Stimulated activated naive B cell treated with anti-CD40 and anti-IgM and Interleukin-4, amounts not matched to agents 10 μg/mL and 1 μg/mL and 100 μg/mL, for 72 hours (primary cell): ENCODE results near the gene SYNE2.
A peak's percentile ranks its signal among the peaks of the same experiment; 100 is the strongest.

ENCODE experiments used
- ATAC-seq, 2 donors: fragments of 150-1000 bp; cut with Tn5 transposase; replicated peaks; 2 replicates each; pipeline ENCODE4 v1.10.0; 2021; ENCODE audit warnings: moderate library complexity in 1 of 2
- DNase-seq: peaks from one replicate; pipeline ENCODE4 v3.0.0; 2021
- H3K27ac Mint-ChIP-seq: one replicate; pipeline ENCODE4 v1.8.0; 2022; ENCODE audit warnings: mild to moderate bottlenecking, mixed read lengths
- H3K27me3 Mint-ChIP-seq, 2 donors: one replicate each; pipeline ENCODE4 v1.8.0; 2022; ENCODE audit warnings: mixed read lengths in 2 of 2
- H3K36me3 Mint-ChIP-seq, 2 donors: one replicate each; pipeline ENCODE4 v1.8.0; 2022; ENCODE audit warnings: mixed read lengths in 2 of 2, mild to moderate bottlenecking in 1 of 2
- H3K4me1 Mint-ChIP-seq, 2 donors: one replicate each; pipeline ENCODE4 v1.8.0; 2022; ENCODE audit warnings: mixed read lengths in 2 of 2, mild to moderate bottlenecking in 1 of 2
- H3K4me3 Mint-ChIP-seq, 2 donors: one replicate each; pipeline ENCODE4 v1.8.0; 2022; ENCODE audit warnings: mild to moderate bottlenecking in 2 of 2, mixed read lengths in 2 of 2, moderate library complexity in 1 of 2
- H3K9me3 Mint-ChIP-seq, 2 donors: one replicate each; pipeline ENCODE4 v1.8.0; 2022; ENCODE audit warnings: mixed read lengths in 2 of 2, mild to moderate bottlenecking in 1 of 2

The SYNE2 gene

DNA sequence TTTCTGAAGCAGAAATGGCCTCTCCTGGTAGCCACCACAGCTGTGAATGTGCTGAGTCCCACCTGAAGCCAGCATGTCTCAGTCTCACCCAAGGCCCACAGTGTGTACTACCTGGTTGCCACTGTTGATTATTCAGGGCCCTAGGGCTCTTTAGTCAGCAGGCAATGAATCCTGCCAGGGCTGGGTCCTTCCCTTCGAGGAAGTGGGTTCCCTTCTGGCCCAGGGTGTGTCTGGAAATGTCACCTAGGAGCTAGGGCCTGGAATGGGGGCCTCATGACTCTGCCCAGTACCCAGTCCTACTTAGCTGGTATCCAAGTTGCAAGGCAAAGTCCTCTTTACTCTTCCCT, 207.4 kb downstream of the SYNE2 start:
- Mint-ChIP-seq H3K27me3 (no peaks in the 10 kb centered on the region), H3K4me3 (no peak overlapping the region), H3K27ac (no peak overlapping the region), H3K9me3 (no peaks in the 10 kb centered on the region), H3K4me1 (no peaks in the 10 kb centered on the region), H3K36me3 (peaks cover 4 to 5% of the 10 kb centered on the region in 2 donors)
- DNase-seq (no peak), ATAC-seq (no peak)

GRCh38 chr14:64060648-64061096, 207.9 kb downstream of the SYNE2 start:
- peak; percentile 62 to 71 for ATAC-seq
- no peak overlapping the region for H3K4me3 Mint-ChIP-seq
- H3K27me3 Mint-ChIP-seq: no peaks in the 10 kb centered on the region
- H3K4me1 Mint-ChIP-seq: no peaks in the 10 kb centered on the region
- H3K9me3 Mint-ChIP-seq: no peaks in the 10 kb centered on the region
- DNase-seq: no peak
- peaks cover 4 to 5% of the 10 kb centered on the region in 2 donors for H3K36me3 Mint-ChIP-seq
- H3K27ac Mint-ChIP-seq: no peak overlapping the region

DNA sequence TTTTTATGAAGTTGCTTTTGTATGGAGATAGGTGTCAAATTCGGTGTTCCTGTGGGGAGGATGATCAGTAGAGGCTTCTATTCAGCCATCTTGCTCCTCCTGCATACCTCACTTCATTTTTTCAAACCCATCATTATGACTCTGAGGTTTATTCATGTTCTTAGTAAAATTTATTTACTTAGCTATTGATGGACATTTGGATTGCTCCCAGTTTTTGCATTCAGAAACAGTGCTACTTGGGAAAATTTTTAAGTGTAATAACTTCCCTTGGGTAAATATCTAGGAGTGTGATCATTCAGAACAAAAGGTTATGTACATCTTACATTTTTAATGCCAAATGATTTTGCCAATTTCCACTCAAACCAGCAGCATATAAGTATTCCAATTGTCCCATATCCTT, 208.3 kb downstream of the SYNE2 start:
- no peak overlapping the region for H3K4me3 Mint-ChIP-seq
- no peak overlapping the region for H3K27ac Mint-ChIP-seq
- peaks cover 4 to 5% of the 10 kb centered on the region in 2 donors for H3K36me3 Mint-ChIP-seq
- H3K9me3 Mint-ChIP-seq: no peaks in the 10 kb centered on the region
- no peak for DNase-seq
- no peaks in the 10 kb centered on the region for H3K27me3 Mint-ChIP-seq
- no peak for ATAC-seq
- no peaks in the 10 kb centered on the region for H3K4me1 Mint-ChIP-seq

GRCh38 chr14:64061706-64062105, 208.9 kb downstream of the SYNE2 start:
- Mint-ChIP-seq H3K4me1 (no peaks in the 10 kb centered on the region), H3K27ac (no peak overlapping the region), H3K4me3 (no peak overlapping the region), H3K27me3 (no peaks in the 10 kb centered on the region), H3K36me3 (peaks cover 2 to 5% of the 10 kb centered on the region in 2 donors), H3K9me3 (no peaks in the 10 kb centered on the region)
- ATAC-seq: no peak
- no peak for DNase-seq

DNA sequence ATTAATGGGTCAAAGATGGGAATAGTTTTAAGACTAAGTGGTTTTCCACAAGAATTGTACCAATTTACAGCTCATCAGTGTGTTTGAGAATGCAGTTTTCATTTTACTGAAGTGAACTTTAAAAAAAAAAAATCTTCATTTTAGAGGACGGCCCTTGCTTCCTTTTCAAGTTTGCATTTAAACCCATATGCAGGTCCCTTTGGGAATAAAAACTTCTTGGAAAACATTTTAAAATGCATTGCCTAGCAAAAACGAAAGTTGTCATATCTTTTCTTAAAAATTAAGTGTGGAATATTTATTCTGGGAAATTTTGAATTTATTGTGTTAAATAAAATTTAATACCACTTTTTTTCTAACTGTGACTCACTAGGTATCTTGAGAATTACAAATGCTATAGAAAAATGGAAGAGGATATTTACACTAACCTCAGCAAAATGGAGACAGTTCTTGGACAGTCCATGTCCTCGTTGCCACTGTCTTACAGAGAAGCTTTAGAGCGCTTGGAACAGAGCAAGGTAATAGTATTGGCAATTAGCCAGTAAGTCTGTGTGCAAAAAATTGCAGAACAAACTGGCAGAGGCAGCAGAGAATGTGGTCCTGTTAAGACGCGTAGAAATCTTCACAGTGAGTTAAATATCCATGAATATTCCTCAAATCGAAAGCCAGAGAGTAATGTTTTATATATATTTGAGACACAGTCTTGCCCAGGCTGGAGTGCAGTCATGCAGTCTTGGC, 209.7 kb downstream of the SYNE2 start:
- H3K4me1 Mint-ChIP-seq: no peaks in the 10 kb centered on the region
- H3K9me3 Mint-ChIP-seq: no peaks in the 10 kb centered on the region
- ATAC-seq: no peak
- H3K27ac Mint-ChIP-seq: no peak overlapping the region
- peaks cover under 1 to 2% of the 10 kb centered on the region in 2 donors for H3K36me3 Mint-ChIP-seq
- no peaks in the 10 kb centered on the region for H3K27me3 Mint-ChIP-seq
- no peak overlapping the region for H3K4me3 Mint-ChIP-seq
- no peak for DNase-seq

DNA sequence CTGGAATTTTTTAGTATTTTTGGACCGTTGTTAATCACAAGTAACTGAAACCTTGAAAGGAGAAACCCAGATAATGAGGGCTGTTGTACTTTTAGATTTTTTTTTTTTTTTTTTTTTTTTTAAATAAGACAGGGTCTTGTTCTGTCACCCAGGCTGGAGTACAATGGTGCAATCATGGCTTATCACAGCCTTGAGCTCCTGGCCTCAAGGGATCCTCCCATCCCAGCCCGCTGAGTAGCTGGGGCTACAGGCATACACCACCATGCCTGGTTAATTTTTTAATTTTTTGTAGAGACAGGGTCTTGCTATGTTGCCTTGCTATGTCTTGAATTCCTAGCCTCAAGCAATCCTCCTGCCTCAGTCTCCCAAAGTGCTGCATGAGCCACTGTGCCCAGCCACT, 211.6 kb downstream of the SYNE2 start:
- no peaks in the 10 kb centered on the region for H3K27me3 Mint-ChIP-seq
- no peaks in the 10 kb centered on the region for H3K4me1 Mint-ChIP-seq
- no peaks in the 10 kb centered on the region for H3K9me3 Mint-ChIP-seq
- H3K4me3 Mint-ChIP-seq: no peak overlapping the region
- ATAC-seq (no peak), DNase-seq (no peak)
- H3K27ac Mint-ChIP-seq: no peak overlapping the region
- H3K36me3 Mint-ChIP-seq: no peaks in the 10 kb centered on the region

- peaks cover 9 to 16% of the 10 kb centered on the region in 2 donors for H3K36me3 Mint-ChIP-seq
- H3K27me3 Mint-ChIP-seq: no peaks in the 10 kb centered on the region
- no peak for ATAC-seq
- H3K4me3 Mint-ChIP-seq: no peak overlapping the region
- H3K27ac Mint-ChIP-seq: no peak overlapping the region
- no peaks in the 10 kb centered on the region for H3K9me3 Mint-ChIP-seq
- H3K4me1 Mint-ChIP-seq: no peaks in the 10 kb centered on the region
- DNase-seq: no peak
These were observed 217.0 kb downstream of the SYNE2 start for GRCh38 chr14:64069634-64070359.

GRCh38 chr14:64074961-64075612, 222.3 kb downstream of the SYNE2 start:
- ATAC-seq (no peak), DNase-seq (no peak)
- Mint-ChIP-seq H3K27ac (no peak overlapping the region), H3K9me3 (no peaks in the 10 kb centered on the region), H3K27me3 (no peaks in the 10 kb centered on the region), H3K4me1 (no peaks in the 10 kb centered on the region), H3K4me3 (no peak overlapping the region), H3K36me3 (peaks cover 9 to 16% of the 10 kb centered on the region in 2 donors)

DNA sequence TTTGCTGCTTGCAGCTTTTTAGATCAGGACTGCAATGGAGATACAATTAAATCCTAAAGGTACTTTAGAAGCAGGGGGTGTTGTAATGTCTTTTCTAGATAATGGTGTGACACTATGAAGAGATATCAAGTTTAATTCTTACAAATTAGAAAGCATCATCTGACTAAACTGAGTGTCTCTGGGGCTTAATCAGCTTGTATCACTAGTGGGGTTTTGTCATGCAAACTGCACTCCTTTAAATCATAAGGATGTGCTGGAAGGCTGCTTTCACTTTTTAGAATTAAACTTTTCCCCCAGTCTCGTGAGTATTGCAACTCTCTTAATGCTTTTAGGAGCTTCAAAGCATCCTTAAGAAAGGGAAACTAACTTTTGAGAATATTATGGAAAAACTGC, 222.8 kb downstream of the SYNE2 start:
- no peaks in the 10 kb centered on the region for H3K27me3 Mint-ChIP-seq
- H3K4me1 Mint-ChIP-seq: no peaks in the 10 kb centered on the region
- H3K4me3 Mint-ChIP-seq: no peak overlapping the region
- no peak overlapping the region for H3K27ac Mint-ChIP-seq
- ATAC-seq: no peak
- H3K9me3 Mint-ChIP-seq: no peaks in the 10 kb centered on the region
- DNase-seq: no peak
- peaks cover 9 to 19% of the 10 kb centered on the region in 2 donors for H3K36me3 Mint-ChIP-seq

DNA sequence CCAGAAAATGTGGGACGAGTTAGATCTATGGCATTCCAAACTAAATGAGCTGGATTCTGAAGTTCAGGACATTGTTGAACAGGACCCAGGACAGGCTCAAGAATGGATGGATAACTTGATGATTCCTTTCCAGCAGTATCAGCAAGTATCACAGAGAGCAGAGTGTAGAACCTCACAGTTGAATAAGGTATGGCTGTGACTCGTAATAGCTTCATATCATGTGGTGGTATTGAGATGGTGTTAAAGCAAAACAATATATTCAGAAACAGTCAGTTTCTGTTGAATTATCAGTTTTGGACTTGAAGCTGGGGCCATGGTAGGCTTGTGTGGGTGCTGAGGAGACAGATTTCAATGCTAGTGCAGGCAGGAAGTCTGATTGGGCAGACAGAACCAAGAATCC, 227.6 kb downstream of the SYNE2 start:
- peaks cover 0 to 12% of the 10 kb centered on the region in 2 donors for H3K36me3 Mint-ChIP-seq
- H3K27ac Mint-ChIP-seq: no peak overlapping the region
- no peak for ATAC-seq
- H3K4me1 Mint-ChIP-seq: no peaks in the 10 kb centered on the region
- H3K27me3 Mint-ChIP-seq: no peaks in the 10 kb centered on the region
- H3K9me3 Mint-ChIP-seq: no peaks in the 10 kb centered on the region
- DNase-seq: no peak
- H3K4me3 Mint-ChIP-seq: no peak overlapping the region

DNA sequence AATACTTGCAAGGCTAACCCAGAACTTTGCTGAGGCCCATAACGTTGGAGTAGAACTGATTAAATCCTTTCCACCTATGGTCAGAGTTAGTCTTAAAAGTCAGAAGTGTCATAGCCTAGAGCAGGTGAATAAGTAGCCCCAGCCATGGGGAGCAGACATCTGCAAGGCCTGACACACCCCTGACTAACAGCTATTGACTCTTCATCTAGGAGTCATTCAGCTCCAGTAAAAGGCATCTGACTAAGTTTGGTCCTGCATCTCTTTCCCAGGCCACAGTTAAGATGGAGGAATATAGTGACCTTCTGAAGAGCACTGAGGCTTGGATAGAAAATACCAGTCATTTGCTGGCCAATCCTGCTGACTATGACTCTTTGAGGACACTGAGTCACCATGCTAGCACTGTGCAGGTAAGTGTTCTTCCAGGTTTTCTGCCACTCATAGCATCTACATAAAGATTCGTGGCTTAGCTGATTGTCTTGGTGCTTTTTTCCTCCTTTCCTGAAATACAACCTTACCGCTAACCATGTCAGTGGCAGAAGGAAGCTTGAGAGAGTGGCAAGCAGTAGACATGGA, 228.5 kb downstream of the SYNE2 start:
- H3K27me3 Mint-ChIP-seq: no peaks in the 10 kb centered on the region
- no peak for DNase-seq
- no peak overlapping the region for H3K27ac Mint-ChIP-seq
- peaks cover 0 to 12% of the 10 kb centered on the region in 2 donors for H3K36me3 Mint-ChIP-seq
- no peaks in the 10 kb centered on the region for H3K9me3 Mint-ChIP-seq
- no peak for ATAC-seq
- no peaks in the 10 kb centered on the region for H3K4me1 Mint-ChIP-seq
- no peak overlapping the region for H3K4me3 Mint-ChIP-seq

GRCh38 chr14:64082837-64083236, 230.0 kb downstream of the SYNE2 start:
- Mint-ChIP-seq H3K27me3 (no peaks in the 10 kb centered on the region), H3K9me3 (no peaks in the 10 kb centered on the region), H3K36me3 (peaks cover 0 to 12% of the 10 kb centered on the region in 2 donors), H3K4me1 (no peaks in the 10 kb centered on the region), H3K27ac (no peak overlapping the region), H3K4me3 (no peak overlapping the region)
- ATAC-seq (no peak), DNase-seq (no peak)

DNA sequence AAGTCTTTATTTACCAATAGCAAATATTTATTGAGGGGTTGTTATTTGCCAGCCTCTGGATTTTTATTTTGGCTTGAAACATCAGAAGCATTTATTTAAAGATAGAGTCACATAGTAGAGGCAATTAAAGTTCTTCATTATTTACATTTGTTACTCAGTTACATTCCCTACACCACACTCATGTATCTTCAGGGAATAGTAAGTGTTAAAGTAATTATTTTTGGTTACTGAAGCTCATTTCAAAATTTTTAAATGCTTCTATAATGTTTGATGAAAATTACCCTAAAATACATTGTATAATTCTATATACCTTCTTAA, 235.8 kb downstream of the SYNE2 start:
- no peak for ATAC-seq
- Mint-ChIP-seq H3K36me3 (no peaks in the 10 kb centered on the region), H3K27ac (no peak overlapping the region), H3K27me3 (no peaks in the 10 kb centered on the region), H3K4me1 (no peaks in the 10 kb centered on the region), H3K4me3 (no peak overlapping the region), H3K9me3 (no peaks in the 10 kb centered on the region)
- DNase-seq: no peak

GRCh38 chr14:64089920-64090319, 237.1 kb downstream of the SYNE2 start:
- Mint-ChIP-seq H3K27me3 (no peaks in the 10 kb centered on the region), H3K27ac (no peak overlapping the region), H3K4me3 (no peak overlapping the region)

GRCh38 chr14:64091217-64091616, 238.4 kb downstream of the SYNE2 start:
- H3K4me3 Mint-ChIP-seq: no peak overlapping the region
- H3K36me3 Mint-ChIP-seq: no peaks in the 10 kb centered on the region
- ATAC-seq (no peak), DNase-seq (no peak)
- H3K27me3 Mint-ChIP-seq: no peaks in the 10 kb centered on the region
- no peaks in the 10 kb centered on the region for H3K4me1 Mint-ChIP-seq
- no peaks in the 10 kb centered on the region for H3K9me3 Mint-ChIP-seq
- H3K27ac Mint-ChIP-seq: no peak overlapping the region

More at GRCh38 chr14:64089920-64090319, 237.1 kb downstream of the SYNE2 start:
- Mint-ChIP-seq H3K9me3 (no peaks in the 10 kb centered on the region), H3K4me1 (no peaks in the 10 kb centered on the region), H3K36me3 (no peaks in the 10 kb centered on the region)
- DNase-seq (no peak), ATAC-seq (no peak)
